ENCODE results near the gene EXPH5. TPM values are rescaled to one million over a fixed set of nuclear protein-coding genes. Genes with fewer than 3 reads are reported as not detected.

The EXPH5 gene
- total and polyA plus RNA-seq, 2 of the 8 experiments (the other 6 are each of a cell fraction or from before 2014, with no cell fraction given) = 1.1 to 11.5 TPM

DNA sequence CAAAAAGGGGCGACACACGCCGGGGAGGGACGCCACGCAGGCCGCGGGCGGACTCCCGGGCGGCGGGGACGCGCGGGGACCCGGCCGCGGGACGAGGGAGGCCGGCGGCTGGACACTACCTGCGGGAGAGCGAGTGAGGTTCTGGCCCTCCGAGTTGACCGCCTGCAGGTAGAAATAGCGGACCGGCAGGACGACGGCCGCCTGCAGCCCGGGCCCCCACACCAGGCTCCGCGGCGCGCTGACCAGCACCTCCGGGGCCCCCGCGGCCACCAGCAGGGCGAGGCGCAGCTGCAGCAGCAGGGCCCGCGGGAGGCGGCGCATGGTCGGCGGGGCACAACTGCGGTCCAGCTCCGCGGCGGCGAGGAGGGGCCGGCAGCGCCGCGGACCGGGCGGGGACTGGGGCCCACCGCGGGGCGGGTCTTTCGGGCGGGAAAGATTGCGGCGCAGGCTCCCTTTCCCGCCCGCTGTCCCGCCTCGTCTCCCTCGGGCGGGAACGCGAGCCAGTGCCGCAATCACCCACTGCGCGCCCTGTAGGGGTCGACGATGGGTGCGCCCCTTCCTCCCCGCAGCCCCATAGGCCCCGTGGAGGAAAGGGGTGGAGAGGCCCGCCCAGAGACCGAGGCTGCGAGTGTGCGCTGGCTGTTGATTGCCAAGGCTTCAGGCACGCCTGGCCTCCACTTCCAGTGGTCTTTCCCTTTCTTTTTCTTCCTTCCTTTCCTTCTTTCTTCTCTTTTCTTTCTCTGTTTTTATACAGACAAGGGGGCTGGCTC, 95.3 kb downstream of the EXPH5 start, which contains the start of gene POGLUT3:
TSS of gene POGLUT3 (minus strand) at position 339 of the 770 bp plus-strand sequence. CDS start at position 321, 18 bp downstream.
- ChIA-PET POLR2A (ENCODE audit: partially characterized antibody) (interaction anchor here (0.8 to 1.6 kb wide), 8 partner anchors 9 to 361 kb away, joined by 3 to 4 read pairs (median 3); partner anchors contain the start of gene C11orf65), CTCF (ENCODE audit: partially characterized antibody) (interaction anchor here (1.0 kb wide), 1 partner anchor 151 kb away, joined by 3 read pairs; no protein-coding TSS in a partner anchor)
- Histone ChIP-seq H4K91ac (replicated peaks; ENCODE audit: insufficient read length, low read length) (no peak within 1 kb of the TSS), H3K36me3 (ENCODE audit: control insufficient read depth in 2 of 4, insufficient read depth in 4 of 4, low read length in 3 of 4) (no peaks in the 10 kb centered on the region), H3K56ac (replicated peaks; ENCODE audit: insufficient read length, low read depth, low read length) (no peak within 1 kb of the TSS), H3K18ac (ENCODE audit: extremely low read depth, low read length) (peak within 1 kb of the TSS; percentile 87), H2BK15ac (ENCODE audit: low read length) (no peak within 1 kb of the TSS), H3K4me3 (ENCODE audit: extremely low read depth in 1 of 4, insufficient read depth in 2 of 4, low read depth in 3 of 4, low read length in 4 of 4) (peak within 1 kb of the TSS; percentile 44 to 83 (median 46)), H3K79me1 (ENCODE audit: low read depth, low read length) (no peaks in the 10 kb centered on the region), H2BK5ac (ENCODE audit: low read depth, low read length) (peak within 1 kb of the TSS; percentile 13; the same call in 1 of the 2 replicates), H2AK5ac (ENCODE audit: low read depth, low read length) (no peak within 1 kb of the TSS), H3K4me2 (ENCODE audit: insufficient read depth in 1 of 2, low read depth in 2 of 2, low read length in 2 of 2) (peak within 1 kb of the TSS; percentile 72 to 81), H4K5ac (ENCODE audit: insufficient read length, low read depth, low read length) (no peak within 1 kb of the TSS), H3K27ac (ENCODE audit: low read depth, low read length) (peak within 1 kb of the TSS; percentile 31; the same call in 1 of the 2 replicates), H3K9me3 (ENCODE audit: insufficient read depth in 2 of 2, low read depth in 1 of 2, low read length in 1 of 2) (no peaks in the 10 kb centered on the region), H3K14ac (ENCODE audit: insufficient read length) (no peak within 1 kb of the TSS), H2BK12ac (ENCODE audit: low read depth, low read length) (peak within 1 kb of the TSS; percentile 39; the same call in 1 of the 2 replicates), H2BK120ac (replicated peaks; ENCODE audit: low read depth, low read length) (no peak within 1 kb of the TSS), H3K9ac (replicated peaks in 1 of 4; ENCODE audit: extremely low read depth in 1 of 4, low read depth in 3 of 4, low read length in 3 of 4) (peak within 1 kb of the TSS; percentile 43 to 88 (median 67)), H2AFZ (ENCODE audit: low read length) (peak within 1 kb of the TSS; percentile 87), H2BK20ac (ENCODE audit: low read length) (no peak within 1 kb of the TSS; the same call in 1 of the 2 replicates), H3K79me2 (ENCODE audit: control insufficient read depth in 1 of 2, insufficient read depth in 2 of 2, low read length in 2 of 2) (no peaks in the 10 kb centered on the region), H3K4ac (replicated peaks; ENCODE audit: insufficient read length, low read depth, low read length) (peak within 1 kb of the TSS; percentile 19), H3K27me3 (replicated peaks in 1 of 4; ENCODE audit: control insufficient read depth in 3 of 4, extremely low read depth in 1 of 4, insufficient read depth in 3 of 4, low read length in 3 of 4) (peaks cover 0 to 6% (median 2%) of the 10 kb centered on the region in 4 experiments; a peak in 3 of 7 replicates), H3K23ac (ENCODE audit: insufficient read length) (no peak within 1 kb of the TSS), H4K20me1 (replicated peaks in 1 of 2; ENCODE audit: control insufficient read depth in 1 of 2, insufficient read depth in 2 of 2, low read length in 2 of 2) (no peaks in the 10 kb centered on the region), H3K23me2 (ENCODE audit: low read depth, low read length) (peaks cover 6% of the 10 kb centered on the region; the same call in 1 of the 2 replicates), H4K8ac (ENCODE audit: extremely low read depth, insufficient read depth, low read length) (peak within 1 kb of the TSS; percentile 82; the same call in 1 of the 2 replicates), H3K4me1 (replicated peaks in 1 of 4; ENCODE audit: control insufficient read depth in 3 of 4, insufficient read depth in 4 of 4, low read length in 3 of 4) (peaks cover 0 to 7% (median 2%) of the 10 kb centered on the region in 4 experiments; a peak in 6 of 7 replicates)
- 1% methylated on average over 35 of the region's 84 CpGs; no CpG with 5 or more reads in 1 of the 2 experiments for WGBS, 2 experiments (ENCODE audit: extremely low coverage in 1 of 2, insufficient coverage in 1 of 2, insufficient read length in 1 of 2, insufficient replicate concordance in 2 of 2, low coverage in 1 of 2, low lambda C conversion rate in 2 of 2, missing lambda C conversion rate in 1 of 2)
- DNase-seq (ENCODE audit: low read depth in 1 of 2, low spot score in 2 of 2) (peak; percentile 19 to 78), FAIRE-seq (no peak)
- TF ChIP-seq TAF1 (IDR thresholded peaks at IDR 0.05; ENCODE audit: low read depth, low read length) (peak; percentile 68), TBP (IDR thresholded peaks at IDR 0.05; ENCODE audit: low read depth, low read length) (0 out of 2 replicates have a peak, but pooled peaks have one; percentile 25), PHF8 (conservative IDR thresholded peaks at IDR 0.05; ENCODE audit: low read depth, low read length) (0 out of 2 replicates have a peak, but pooled peaks have one; percentile 47), TAF7 (optimal IDR thresholded peaks at IDR 0.05; ENCODE audit: borderline replicate concordance, low read depth, low read length) (peak; percentile 8), RAD21 (IDR thresholded peaks at IDR 0.05 in 1 of 2, conservative IDR thresholded peaks at IDR 0.05 in 1 of 2; ENCODE audit: low read depth in 2 of 2, low read length in 2 of 2) (peak in 1 of 2 experiments; percentile 7; a peak in 1 of 4 replicates), CTBP2 (IDR thresholded peaks at IDR 0.05; ENCODE audit: borderline replicate concordance, insufficient read depth, insufficient read length, low read length) (no peak), SIX5 (IDR thresholded peaks at IDR 0.05; ENCODE audit: low read depth, low read length) (no peak), TCF12 (IDR thresholded peaks at IDR 0.05; ENCODE audit: low read depth, low read length) (no peak)
- TF ChIP-seq, protein P1, sequence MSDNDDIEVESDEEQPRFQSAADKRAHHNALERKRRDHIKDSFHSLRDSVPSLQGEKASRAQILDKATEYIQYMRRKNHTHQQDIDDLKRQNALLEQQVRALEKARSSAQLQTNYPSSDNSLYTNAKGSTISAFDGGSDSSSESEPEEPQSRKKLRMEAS (IDR thresholded peaks at IDR 0.05) = peak; percentile 61; the same call in 1 of the 2 replicates
